CD14-positive monocyte (primary cell): ENCODE results near the gene TTC9B. TPM values are rescaled to one million over a fixed set of nuclear protein-coding genes. Genes with fewer than 3 reads are reported as not detected.
"Not testable (repeated sequence)": the region's sequence is repeated elsewhere in the genome, so short reads cannot be mapped to it uniquely, and the experiment has no call there.

ENCODE experiments used
- DNase-seq, 3 donors: peaks; one replicate each; pipeline ENCODE4 v3.0.0-alpha.2; 2011 to 2022
- H2AFZ ChIP-seq: 2 replicates; pipeline ENCODE4 v1.6.0; 2012; ENCODE audit warnings: mild to moderate bottlenecking, low read depth, low read length, inconsistent platforms; ENCODE audit not compliant: insufficient read depth, poor library complexity, severe bottlenecking
- H3K27ac ChIP-seq, 2 donors: 1 replicate in 1 of 2; 2 replicates in 1 of 2; pipeline ENCODE4 v1.5.1; 2012 to 2013; ENCODE audit warnings: low read length in 2 of 2, control low read depth in 1 of 2, inconsistent platforms in 1 of 2, low read depth in 1 of 2, mild to moderate bottlenecking in 1 of 2
- H3K27me3 ChIP-seq, 2 donors: one replicate each; pipeline versions ENCODE4 v1.6.0 to v1.6.1; 2011 to 2013; ENCODE audit warnings: low read length in 2 of 2; ENCODE audit not compliant: control insufficient read depth in 2 of 2, insufficient read depth in 2 of 2
- H3K36me3 ChIP-seq, 2 donors: replicated peaks in 1 of 2; 1 replicate in 1 of 2; 2 replicates in 1 of 2; pipeline versions ENCODE4 v1.5.1 to v1.6.1; 2012 to 2013; ENCODE audit warnings: low read length in 2 of 2, control low read depth in 1 of 2, inconsistent platforms in 1 of 2, mild to moderate bottlenecking in 1 of 2; ENCODE audit not compliant: insufficient read depth in 2 of 2, control insufficient read depth in 1 of 2
- H3K4me1 ChIP-seq, 2 donors: 1 replicate in 1 of 2; 2 replicates in 1 of 2; pipeline versions ENCODE4 v1.5.1 to v1.6.1; 2012 to 2013; ENCODE audit warnings: low read length in 2 of 2, control low read depth in 1 of 2, inconsistent platforms in 1 of 2, mild to moderate bottlenecking in 1 of 2, moderate library complexity in 1 of 2; ENCODE audit not compliant: insufficient read depth in 2 of 2, control insufficient read depth in 1 of 2
- H3K4me2 ChIP-seq: replicated peaks from 2 replicates; pipeline ENCODE3; 2012; ENCODE audit warnings: low read length, moderate library complexity, mild to moderate bottlenecking; ENCODE audit not compliant: poor library complexity, severe bottlenecking; ENCODE audit errors: extremely low read depth
- H3K4me3 ChIP-seq, 3 experiments: fragments of 200-600 bp in 1 of 3; sonication (generic) in 1 of 3; replicated peaks in 1 of 3; 1 replicate in 2 of 3; 2 replicates in 1 of 3; pipeline ENCODE4 v1.5.1; 2011 to 2013; ENCODE audit warnings: low read length in 3 of 3, mild to moderate bottlenecking in 3 of 3, control low read depth in 2 of 3, low read depth in 2 of 3, inconsistent platforms in 1 of 3, moderate library complexity in 1 of 3
- H3K79me2 ChIP-seq: 2 replicates; pipeline ENCODE4 v1.6.0; 2012; ENCODE audit warnings: mild to moderate bottlenecking, control low read depth, inconsistent platforms, low read length, moderate library complexity; ENCODE audit not compliant: insufficient read depth
- H3K9ac ChIP-seq: 2 replicates; pipeline ENCODE4 v1.6.0; 2017; ENCODE audit warnings: low read length, mild to moderate bottlenecking; ENCODE audit not compliant: insufficient read depth, poor library complexity, severe bottlenecking
- H3K9me3 ChIP-seq, 2 donors: replicated peaks in 1 of 2; 1 replicate in 1 of 2; 2 replicates in 1 of 2; pipeline versions ENCODE4 v1.5.1 to v1.6.1; 2012 to 2013; ENCODE audit warnings: low read length in 2 of 2, control low read depth in 1 of 2; ENCODE audit not compliant: control insufficient read depth in 1 of 2, insufficient read depth in 1 of 2
- H4K20me1 ChIP-seq: 2 replicates; pipeline ENCODE4 v1.6.0; 2012; ENCODE audit warnings: mild to moderate bottlenecking, low read length, control low read depth, moderate library complexity; ENCODE audit not compliant: insufficient read depth
- H3K27ac Mint-ChIP-seq, 7 donors: one replicate each; pipeline ENCODE4 v1.8.0; 2020; ENCODE audit warnings: mild to moderate bottlenecking in 7 of 7, mixed read lengths in 7 of 7, moderate library complexity in 6 of 7, inconsistent platforms in 2 of 7
- H3K27me3 Mint-ChIP-seq, 3 donors: one replicate each; pipeline ENCODE4 v1.8.0; 2021 to 2022; ENCODE audit warnings: low read depth in 3 of 3, mild to moderate bottlenecking in 3 of 3, mixed read lengths in 3 of 3, moderate library complexity in 3 of 3, inconsistent platforms in 1 of 3
- H3K36me3 Mint-ChIP-seq, 2 donors: one replicate each; pipeline ENCODE4 v1.8.0; 2020; ENCODE audit warnings: mixed read lengths in 2 of 2, inconsistent platforms in 1 of 2, mild to moderate bottlenecking in 1 of 2
- H3K4me1 Mint-ChIP-seq: one replicate; pipeline ENCODE4 v1.8.0; 2020; ENCODE audit warnings: mild to moderate bottlenecking, mixed read lengths
- H3K4me3 Mint-ChIP-seq, 2 donors: one replicate each; pipeline ENCODE4 v1.8.0; 2020; ENCODE audit warnings: mild to moderate bottlenecking in 2 of 2, mixed read lengths in 2 of 2, moderate library complexity in 1 of 2
- H3K9me3 Mint-ChIP-seq, 7 donors: one replicate each; pipeline ENCODE4 v1.8.0; 2020 to 2022; ENCODE audit warnings: mixed read lengths in 7 of 7, mild to moderate bottlenecking in 6 of 7, moderate library complexity in 6 of 7, inconsistent platforms in 2 of 7
- CTCF ChIP-seq: fragments of 200-600 bp; IDR thresholded peaks from one replicate; pipeline ENCODE4 v1.8.0; 2022; ENCODE audit warnings: antibody characterized with exemption, mild to moderate bottlenecking
- WGBS: methylation state at CpG from one replicate; pipeline ENCODE4 v1.1.5; 2013; ENCODE audit warnings: missing lambda C conversion rate; ENCODE audit not compliant: insufficient coverage; 5-methylcytosine and 5-hydroxymethylcytosine counted together
- intact Hi-C, 2 donors: fragments of 100-400 bp; cut with micrococcal nuclease; formaldehyde crosslinking; loops; one replicate each; pipeline versions ENCODE4 v1.15.0 to v1.15.1; 2023
- polyA plus RNA-seq, 3 donors: library from polyadenylated mRNA; depleted of rRNA in 1 of 3; unstranded in 2 of 3; stranded (reverse) in 1 of 3; fragments of 300-500 nt in 2 of 3; fragments of >200 nt in 1 of 3; fragmentation: Illumina TruSeq in 2 of 3; gene quantifications; 1 replicate in 2 of 3; 2 replicates in 1 of 3; pipeline ENCODE4 v1.2.3, GENCODE V29; 2012 to 2021

Gene TTC9B
- polyA plus RNA-seq, 3 donors, result not detected

DNA sequence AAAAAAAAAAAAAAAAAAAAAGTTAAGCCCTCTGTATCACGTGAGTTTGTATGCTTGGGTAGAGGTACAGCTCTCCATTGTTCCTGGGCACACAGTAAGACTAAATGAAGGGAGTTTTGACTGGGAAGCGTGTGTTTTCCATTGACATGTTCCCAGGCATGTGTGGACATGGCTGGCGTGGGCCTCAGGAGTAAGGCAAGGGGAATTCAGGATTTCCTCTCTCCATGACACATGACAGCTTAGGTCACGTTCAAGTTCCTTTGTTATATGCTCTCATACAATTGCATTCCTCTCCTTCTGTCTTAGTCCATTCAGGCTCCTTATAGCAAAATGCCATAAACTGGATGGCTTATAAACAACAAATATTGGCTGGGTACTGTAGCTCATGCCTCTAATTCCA lies 44.1 kb downstream of the TTC9B start:
- no peaks in the 10 kb centered on the region for H3K36me3 Mint-ChIP-seq
- Histone ChIP-seq H2AFZ (no peak overlapping the region), H3K4me3 (no peak overlapping the region), H3K9ac (no peak overlapping the region), H3K9me3 (no peaks in the 10 kb centered on the region), H3K27me3 (no peaks in the 10 kb centered on the region), H3K4me1 (no peaks in the 10 kb centered on the region), H4K20me1 (no peaks in the 10 kb centered on the region), H3K36me3 (no peaks in the 10 kb centered on the region), H3K4me2 (no peak overlapping the region), H3K27ac (no peak overlapping the region), H3K79me2 (no peaks in the 10 kb centered on the region)
- H3K27me3 Mint-ChIP-seq, result peaks cover 2 to 13% (median 9%) of the 10 kb centered on the region in 3 donors
- peaks cover 0 to 6% (median 4%) of the 10 kb centered on the region in 7 donors for H3K9me3 Mint-ChIP-seq
- H3K27ac Mint-ChIP-seq, result no peak overlapping the region
- intact Hi-C loops, result no loop called here
- no peaks in the 10 kb centered on the region for H3K4me1 Mint-ChIP-seq
- WGBS, result 80% methylated on average over 1 of the region's 4 CpGs
- no peak for TF ChIP-seq CTCF
- no peak overlapping the region for H3K4me3 Mint-ChIP-seq
- DNase-seq, result no peak

DNA sequence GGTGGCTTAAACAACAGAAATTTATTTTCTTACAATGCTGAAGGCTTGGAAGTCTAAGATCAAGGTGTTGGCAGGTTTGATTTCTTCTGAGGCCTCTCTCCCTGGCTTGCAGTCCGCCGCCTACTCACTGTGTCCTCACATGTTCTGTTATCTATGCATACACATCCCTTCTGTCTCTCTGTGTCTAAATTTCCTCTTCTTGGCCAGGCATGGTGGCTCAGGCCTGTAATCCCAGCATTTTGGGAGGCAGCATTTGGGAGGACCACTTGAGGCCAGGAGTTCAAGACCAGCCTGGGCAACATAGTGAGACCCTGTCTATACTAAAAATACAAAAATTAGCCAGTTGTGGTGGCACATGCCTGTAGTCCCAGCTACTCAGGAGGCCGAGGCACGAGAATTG lies 46.9 kb downstream of the TTC9B start:
- DNase-seq, H3K27me3 Mint-ChIP-seq, H3K79me2 ChIP-seq, H3K4me1 Mint-ChIP-seq, H3K4me2 ChIP-seq, H3K27ac ChIP-seq, H3K9me3 Mint-ChIP-seq, H3K9ac ChIP-seq, H3K27ac Mint-ChIP-seq, H4K20me1 ChIP-seq, H3K4me3 ChIP-seq, H3K36me3 ChIP-seq, H3K27me3 ChIP-seq, H3K4me1 ChIP-seq, H2AFZ ChIP-seq, H3K36me3 Mint-ChIP-seq, H3K9me3 ChIP-seq, intact Hi-C loops: not testable (repeated sequence)
- 100% methylated on average over 4 of the region's 4 CpGs for WGBS
- peak overlapping the region in 1 of 2 donors; percentile 53 for H3K4me3 Mint-ChIP-seq

- H3K27me3 Mint-ChIP-seq, H3K27me3 ChIP-seq, H2AFZ ChIP-seq, H4K20me1 ChIP-seq, H3K4me3 Mint-ChIP-seq, H3K27ac Mint-ChIP-seq, H3K36me3 ChIP-seq, H3K4me1 ChIP-seq, H3K9ac ChIP-seq, DNase-seq, H3K27ac ChIP-seq, H3K4me2 ChIP-seq, H3K79me2 ChIP-seq, H3K4me3 ChIP-seq, H3K9me3 Mint-ChIP-seq, H3K9me3 ChIP-seq, intact Hi-C loops, H3K4me1 Mint-ChIP-seq, H3K36me3 Mint-ChIP-seq: not testable (repeated sequence)
- 87% methylated on average over 31 of the region's 39 CpGs for WGBS
Measured at GRCh38 chr19:40170303-40170989, 47.7 kb downstream of the TTC9B start.

DNA sequence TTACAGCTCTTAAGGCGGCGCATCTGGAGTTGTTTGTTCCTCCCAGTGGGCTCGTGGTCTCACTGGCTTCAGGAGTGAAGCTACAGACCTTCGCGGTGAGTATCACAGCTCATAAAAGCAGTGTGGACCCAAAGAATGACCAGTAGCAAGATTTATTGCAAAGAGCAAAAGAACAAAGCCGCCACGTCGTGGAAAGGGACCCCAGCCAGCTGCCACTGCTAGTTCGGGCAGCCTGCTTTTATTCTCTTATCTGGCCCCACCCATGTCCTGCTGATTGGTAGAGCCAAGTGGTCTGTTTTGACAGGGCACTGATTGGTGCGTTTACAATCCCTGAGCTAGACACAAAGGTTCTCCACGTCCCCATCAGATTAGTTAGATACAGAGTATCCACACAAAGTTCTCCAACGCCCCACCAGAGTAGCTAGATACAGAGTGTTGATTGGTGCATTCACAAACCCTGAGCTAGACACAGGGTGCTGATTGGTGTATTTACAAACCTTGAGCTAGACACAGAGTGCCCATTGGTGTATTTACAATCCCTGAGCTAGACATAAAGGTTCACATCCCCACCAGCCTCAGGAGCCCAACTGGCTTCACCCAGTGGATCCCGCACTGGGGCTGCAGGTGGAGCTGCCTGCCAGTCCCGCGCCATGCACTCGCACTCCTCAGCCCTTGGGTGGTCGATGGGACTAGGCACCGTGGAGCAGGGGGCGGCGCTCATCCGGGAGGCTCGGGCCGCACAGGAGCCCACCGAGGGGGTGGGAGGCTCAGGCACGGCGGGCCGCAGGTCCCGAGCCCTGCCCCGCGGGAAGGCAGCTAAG lies 48.5 kb downstream of the TTC9B start:
- H3K4me2 ChIP-seq, H3K4me1 Mint-ChIP-seq, H3K4me1 ChIP-seq, H3K27me3 Mint-ChIP-seq, H3K9me3 ChIP-seq, H3K27ac ChIP-seq, H3K4me3 Mint-ChIP-seq, DNase-seq, intact Hi-C loops, H3K36me3 Mint-ChIP-seq, H3K27me3 ChIP-seq, H3K9me3 Mint-ChIP-seq, H3K9ac ChIP-seq, H3K4me3 ChIP-seq, H3K36me3 ChIP-seq, H2AFZ ChIP-seq, H3K79me2 ChIP-seq, H3K27ac Mint-ChIP-seq, H4K20me1 ChIP-seq: not testable (repeated sequence)
- 89% methylated on average over 19 of the region's 30 CpGs for WGBS
